MCF 10A (cell line): ENCODE results near the gene CSF3R. TPM values are rescaled to one million over a fixed set of nuclear protein-coding genes. Genes with fewer than 3 reads are reported as not detected.

Experiments
- BruUV-seq: library from RNA; stranded (reverse); fragments of 400-500 nt; replicated peaks from 2 replicates; lab custom pipeline; 2021; lab: Mats Ljungman, UMichigan
- CTCF ChIA-PET: fragments of 300-600 bp; sonication (Branson Sonifier 250); formaldehyde crosslinking; extraction: SDS; loops from one replicate; lab custom pipeline; 2021; ENCODE audit warnings: antibody characterized with exemption, inconsistent platforms; lab: Yijun Ruan, JAX
- POLR2A ChIA-PET: fragments of 300-600, 350-650 bp; sonication (Branson Sonifier 250); formaldehyde crosslinking; extraction: SDS; loops from one replicate; lab custom pipeline; 2020; ENCODE audit warnings: antibody characterized with exemption, inconsistent platforms; lab: Yijun Ruan, JAX
- DNase-seq: peaks from one replicate; pipeline ENCODE4 v3.0.0-alpha.2; 2018; ENCODE audit not compliant: unreplicated experiment
- H3K27ac Mint-ChIP-seq: one replicate; pipeline ENCODE4 v1.8.0; 2022; ENCODE audit warnings: mild to moderate bottlenecking, low read depth, mixed read lengths; ENCODE audit not compliant: unreplicated experiment
- H3K27me3 Mint-ChIP-seq: one replicate; pipeline ENCODE4 v1.8.0; 2022; ENCODE audit warnings: mixed read lengths; ENCODE audit not compliant: insufficient read depth, unreplicated experiment
- H3K36me3 Mint-ChIP-seq: one replicate; pipeline ENCODE4 v1.8.0; 2022; ENCODE audit warnings: mild to moderate bottlenecking, moderate library complexity, mixed read lengths; ENCODE audit not compliant: insufficient read depth, unreplicated experiment
- H3K4me1 Mint-ChIP-seq: one replicate; pipeline ENCODE4 v1.8.0; 2022; ENCODE audit warnings: mixed read lengths; ENCODE audit not compliant: insufficient read depth, unreplicated experiment
- H3K4me3 Mint-ChIP-seq: one replicate; pipeline ENCODE4 v1.8.0; 2022; ENCODE audit warnings: mild to moderate bottlenecking, moderate library complexity, mixed read lengths; ENCODE audit not compliant: unreplicated experiment
- H3K9me3 Mint-ChIP-seq: one replicate; pipeline ENCODE4 v1.8.0; 2022; ENCODE audit warnings: mixed read lengths; ENCODE audit not compliant: unreplicated experiment
- CTCF ChIP-seq: fragments of 200-600 bp; IDR thresholded peaks from one replicate; pipeline ENCODE4 v1.8.0; 2022; ENCODE audit warnings: antibody characterized with exemption, mild to moderate bottlenecking; ENCODE audit not compliant: unreplicated experiment
- intact Hi-C: fragments of 100-400 bp; cut with micrococcal nuclease; formaldehyde crosslinking; loops from 2 replicates; pipeline ENCODE4 v1.14.1; 2022
- total RNA-seq: library from RNA; stranded (reverse); gene quantifications from 2 replicates; pipeline ENCODE4 v1.2.3, GENCODE V29; 2022

CSF3R gene
- total RNA-seq, 1 experiment from 2014 or later: not detected

GRCh38 chr1:36453600-36454388, 28.9 kb downstream of the CSF3R start:
- H3K4me1 Mint-ChIP-seq: peaks cover 16% of the 10 kb centered on the region
- CTCF ChIA-PET: interaction anchor here (1.2 kb wide), 1 partner anchor 11 kb away, joined by 4 read pairs; the partner anchor contains the start of gene MRPS15
- POLR2A ChIA-PET: interaction anchor here (0.7 kb wide), 1 partner anchor 10 kb away, joined by 3 read pairs; no protein-coding TSS in a partner anchor
- intact Hi-C loops: no loop called here
- H3K27ac Mint-ChIP-seq: no peak overlapping the region
- no TSS peak for BruUV-seq
- no peak for TF ChIP-seq CTCF
- H3K36me3 Mint-ChIP-seq: peaks cover 39% of the 10 kb centered on the region
- H3K4me3 Mint-ChIP-seq: no peak overlapping the region
- H3K27me3 Mint-ChIP-seq: no peaks in the 10 kb centered on the region
- H3K9me3 Mint-ChIP-seq: no peaks in the 10 kb centered on the region
- no peak for DNase-seq

- CTCF ChIA-PET: no interaction called here
- peaks cover 23% of the 10 kb centered on the region for H3K4me1 Mint-ChIP-seq
- no peak overlapping the region for H3K27ac Mint-ChIP-seq
- H3K9me3 Mint-ChIP-seq: no peaks in the 10 kb centered on the region
- no peak for DNase-seq
- H3K4me3 Mint-ChIP-seq: no peak overlapping the region
- POLR2A ChIA-PET: no interaction called here
- H3K36me3 Mint-ChIP-seq: peaks cover 34% of the 10 kb centered on the region
- TF ChIP-seq CTCF: no peak
- intact Hi-C loops: no loop called here
- H3K27me3 Mint-ChIP-seq: no peaks in the 10 kb centered on the region
- BruUV-seq: no TSS peak
Measured at GRCh38 chr1:36453051-36453450, 29.7 kb downstream of the CSF3R start.

- Mint-ChIP-seq H3K4me3 (peak overlapping the region; percentile 89), H3K9me3 (no peaks in the 10 kb centered on the region), H3K27me3 (no peaks in the 10 kb centered on the region), H3K27ac (peak overlapping the region; percentile 99), H3K4me1 (peaks cover 24% of the 10 kb centered on the region), H3K36me3 (peaks cover 13% of the 10 kb centered on the region)
- DNase-seq: no peak
- no peak for TF ChIP-seq CTCF
- ChIA-PET CTCF (interaction anchor here (0.7 to 1.3 kb wide), 4 partner anchors 109 to 1115 kb away, joined by 3 to 4 read pairs (median 4); no protein-coding TSS in a partner anchor), POLR2A (interaction anchor here (0.6 to 4.3 kb wide), 14 partner anchors 9 to 349 kb away, joined by 3 to 47 read pairs (median 3); partner anchors contain the start of genes MRPS15, STK40 and TRAPPC3)
- intact Hi-C loops: no loop called here
- TSS peak; percentile 84 for BruUV-seq
Measured at GRCh38 chr1:36450919-36451305, 31.8 kb downstream of the CSF3R start.

- H3K27me3 Mint-ChIP-seq: no peaks in the 10 kb centered on the region
- no TSS peak for BruUV-seq
- peak within 1 kb of the TSS; percentile 89 for H3K4me3 Mint-ChIP-seq
- CTCF ChIA-PET: interaction anchor here (0.5 to 1.3 kb wide), 3 partner anchors 108 to 983 kb away, joined by 3 to 4 read pairs (median 3); no protein-coding TSS in a partner anchor
- intact Hi-C loops: no loop called here
- no peaks in the 10 kb centered on the region for H3K9me3 Mint-ChIP-seq
- peak; percentile 97 for DNase-seq
- POLR2A ChIA-PET: interaction anchor here (0.5 to 4.3 kb wide), 20 partner anchors 9 to 1549 kb away, joined by 3 to 47 read pairs (median 3); partner anchors contain the start of genes MRPS15, STK40 and TRAPPC3
- H3K36me3 Mint-ChIP-seq: peaks cover 8% of the 10 kb centered on the region
- peak within 1 kb of the TSS; percentile 99 for H3K27ac Mint-ChIP-seq
- peaks cover 24% of the 10 kb centered on the region for H3K4me1 Mint-ChIP-seq
- TF ChIP-seq CTCF: no peak
Measured at GRCh38 chr1:36450270-36450918, 32.3 kb downstream of the CSF3R start, which contains the start of gene OSCP1. Gene OSCP1 (minus strand): TSS chr1:36450451. CDS start chr1:36450369, 82 bp downstream.
